Measurements from ENCODE around the gene MDGA2.

The MDGA2 gene

DNA sequence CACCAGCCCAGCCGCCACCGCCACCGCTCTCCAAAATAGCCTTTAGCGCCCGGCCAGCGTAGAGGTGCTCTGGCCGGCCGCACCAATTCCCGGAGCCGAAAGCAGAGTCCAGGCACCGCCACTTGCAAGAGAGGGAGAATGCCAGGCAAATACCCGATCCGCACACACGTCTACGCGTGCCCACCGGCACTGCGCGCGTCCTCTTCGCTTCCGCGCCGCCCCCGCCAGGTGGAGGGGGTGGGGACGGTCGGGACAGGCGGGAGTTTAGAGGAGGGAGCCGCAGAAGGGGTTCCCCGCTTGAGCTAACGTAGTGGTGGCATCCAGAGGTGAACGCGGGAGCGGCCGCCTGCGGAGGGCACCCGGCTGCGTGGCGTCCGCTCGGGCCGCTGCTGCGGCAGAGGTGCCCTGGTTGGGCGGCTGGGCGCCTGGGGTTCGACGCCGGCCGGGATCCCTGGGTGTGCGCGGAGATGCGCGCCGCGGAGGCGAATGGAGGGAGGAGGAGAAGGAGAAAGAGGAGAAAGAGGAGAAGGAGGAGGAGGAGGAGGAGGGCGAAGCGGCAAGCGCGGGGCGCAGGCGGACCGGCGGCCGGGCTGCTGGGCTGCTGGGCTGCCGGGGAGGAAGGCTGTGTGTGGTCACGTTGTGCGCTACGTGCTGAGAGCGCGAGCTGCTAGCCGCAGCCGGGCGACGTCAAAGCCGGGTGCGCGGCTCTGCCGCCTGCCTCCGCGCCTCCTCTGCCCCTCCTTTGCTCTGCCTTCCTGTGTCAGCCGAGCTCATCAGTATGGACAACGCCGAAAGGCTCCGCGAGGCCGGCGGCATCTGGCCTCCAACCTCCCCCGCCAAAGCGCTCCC is at the start of gene MDGA2:
Gene MDGA2, minus strand, starts transcription at position 140 of the 849 bp plus-strand sequence.
- H3K4me2 ChIP-seq = peak within 1 kb of the TSS; percentile 85
- H3K9ac ChIP-seq = peak within 1 kb of the TSS; percentile 76
- peaks cover 46% of the 10 kb centered on the region for H3K4me1 ChIP-seq
- H3K9me3 ChIP-seq = no peaks in the 10 kb centered on the region
- no peak for TF ChIP-seq Cebpa-rat (IDR thresholded peaks at IDR 0.05)
- no peaks in the 10 kb centered on the region for H3K36me3 ChIP-seq
- no peaks in the 10 kb centered on the region for H3K27me3 ChIP-seq
- H3K4me3 ChIP-seq = peak within 1 kb of the TSS; percentile 79
- peak within 1 kb of the TSS; percentile 63 for H3K27ac ChIP-seq
- peaks cover 21% of the 10 kb centered on the region; the same call in 1 of the 2 replicates for H4K20me1 ChIP-seq

DNA sequence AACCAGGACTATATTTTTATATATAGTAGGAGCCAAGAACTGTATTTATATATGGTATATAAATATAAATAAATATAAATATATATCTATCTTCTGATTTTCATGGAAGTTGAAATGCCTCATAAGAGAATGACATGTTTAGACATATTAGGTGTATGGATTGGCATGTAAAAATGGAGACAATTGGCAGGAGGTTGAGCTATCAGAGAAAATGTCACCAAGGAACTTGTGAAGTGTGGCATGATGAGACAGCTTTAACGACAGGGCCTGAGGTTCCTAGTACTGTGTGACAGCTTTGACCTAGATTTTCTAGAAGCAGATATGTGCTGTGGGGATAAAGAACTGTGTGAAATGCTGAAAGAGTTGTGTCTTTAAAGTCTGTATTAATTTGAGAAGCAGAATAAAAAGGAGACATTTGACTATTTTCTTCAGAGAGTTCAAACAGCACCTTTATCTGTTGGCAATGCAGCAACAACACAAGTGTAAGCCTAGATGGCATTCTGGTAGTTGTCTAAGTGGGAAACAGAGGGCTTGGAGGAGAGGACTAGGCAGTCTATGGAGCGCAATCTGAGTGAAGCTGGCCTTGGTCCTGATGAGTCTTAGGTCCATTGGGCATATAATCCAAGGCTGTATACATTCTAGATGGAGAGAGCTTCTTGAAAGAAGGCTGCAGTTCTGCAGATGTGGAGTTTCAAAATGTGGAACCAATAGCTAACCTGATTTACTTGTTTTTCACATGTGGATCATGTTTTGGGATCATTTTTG is 47.7 kb upstream of the MDGA2 start:
- Histone ChIP-seq H3K4me3 (no peak overlapping the region), H3K4me1 (no peaks in the 10 kb centered on the region), H3K36me3 (no peaks in the 10 kb centered on the region), H3K9ac (no peak overlapping the region), H4K20me1 (no peaks in the 10 kb centered on the region), H3K27me3 (no peaks in the 10 kb centered on the region), H3K27ac (no peak overlapping the region), H3K4me2 (no peak overlapping the region), H3K9me3 (no peaks in the 10 kb centered on the region)
- TF ChIP-seq Cebpa-rat (IDR thresholded peaks at IDR 0.05) = no peak

DNA sequence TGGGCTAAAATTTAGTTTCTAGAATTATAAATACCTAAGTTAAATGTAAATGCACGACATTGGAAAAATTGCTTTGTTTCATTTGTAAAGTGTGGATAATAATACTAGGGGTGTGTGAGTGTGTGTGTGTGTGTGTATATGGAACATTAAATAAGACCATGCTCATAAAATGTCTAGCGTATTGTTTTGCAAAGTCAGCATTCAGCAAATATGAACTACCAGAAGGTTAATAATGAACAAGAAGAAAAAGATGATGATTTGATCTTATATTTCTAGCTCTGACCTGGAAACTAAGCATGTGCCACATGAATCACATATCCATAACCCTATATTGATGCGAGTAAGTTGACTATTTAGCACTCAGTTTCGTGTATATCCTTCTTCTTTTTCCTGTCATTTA is 44.9 kb upstream of the MDGA2 start:
- no peak overlapping the region for H3K4me2 ChIP-seq

DNA sequence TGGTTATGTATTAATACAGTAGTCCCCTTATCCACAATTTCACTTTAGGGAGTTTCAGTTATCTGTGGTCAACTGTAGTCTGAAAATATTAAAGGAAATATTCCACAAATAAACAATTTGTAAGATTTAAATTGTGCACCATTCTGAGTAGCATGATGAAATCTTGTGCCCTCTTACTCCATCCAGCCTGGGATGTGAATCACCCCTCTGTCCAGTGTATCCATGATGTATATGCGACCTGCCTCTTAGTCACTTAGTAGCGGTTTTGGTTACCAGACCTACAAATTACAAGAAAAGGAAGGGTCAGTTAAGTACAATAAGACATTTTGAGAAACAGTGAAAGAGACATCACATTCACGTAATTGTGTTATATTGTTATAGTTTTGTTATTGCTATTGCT is 39.9 kb upstream of the MDGA2 start:
- Histone ChIP-seq H3K9ac (no peak overlapping the region), H3K36me3 (no peaks in the 10 kb centered on the region), H3K27ac (no peak overlapping the region), H3K9me3 (no peaks in the 10 kb centered on the region; the same call in 1 of the 2 replicates), H3K4me3 (no peak overlapping the region), H3K4me1 (no peaks in the 10 kb centered on the region), H3K27me3 (no peaks in the 10 kb centered on the region), H4K20me1 (no peaks in the 10 kb centered on the region), H3K4me2 (no peak overlapping the region)
- no peak for TF ChIP-seq Cebpa-rat (IDR thresholded peaks at IDR 0.05)

More for the DNA sequence above, 44.9 kb upstream of the MDGA2 start:
- no peaks in the 10 kb centered on the region for H3K4me1 ChIP-seq
- H3K27me3 ChIP-seq = no peaks in the 10 kb centered on the region
- H3K36me3 ChIP-seq = no peaks in the 10 kb centered on the region
- no peak overlapping the region for H3K9ac ChIP-seq
- no peak overlapping the region for H3K4me3 ChIP-seq
- no peaks in the 10 kb centered on the region; the same call in 1 of the 2 replicates for H3K9me3 ChIP-seq
- no peaks in the 10 kb centered on the region for H4K20me1 ChIP-seq
- no peak overlapping the region for H3K27ac ChIP-seq
- no peak for TF ChIP-seq Cebpa-rat (IDR thresholded peaks at IDR 0.05)

DNA sequence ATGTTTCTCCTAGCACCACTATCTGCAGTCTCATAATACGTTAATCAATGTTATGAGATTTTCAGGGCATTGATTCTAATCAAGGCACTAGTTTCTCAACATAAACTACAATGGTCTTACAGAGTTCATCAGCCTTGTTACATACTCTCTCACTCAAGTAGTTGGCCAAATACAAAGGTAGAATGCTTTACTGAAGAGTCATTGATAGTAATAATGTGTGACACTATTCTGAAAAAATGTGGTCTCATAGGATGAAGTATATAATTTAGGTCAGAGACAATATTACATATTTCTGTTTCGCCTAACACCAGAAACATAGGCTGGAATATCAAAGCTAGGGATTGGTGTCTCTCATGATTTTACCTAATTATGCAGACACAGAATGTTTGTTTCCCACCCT is 35.2 kb upstream of the MDGA2 start:
- no peaks in the 10 kb centered on the region for H3K9me3 ChIP-seq
- H3K4me1 ChIP-seq = no peaks in the 10 kb centered on the region
- H3K27me3 ChIP-seq = no peaks in the 10 kb centered on the region
- no peak for TF ChIP-seq Cebpa-rat (IDR thresholded peaks at IDR 0.05)
- H3K4me3 ChIP-seq = no peak overlapping the region
- H3K4me2 ChIP-seq = no peak overlapping the region
- H3K27ac ChIP-seq = no peak overlapping the region
- H3K9ac ChIP-seq = no peak overlapping the region
- H3K36me3 ChIP-seq = no peaks in the 10 kb centered on the region
- no peaks in the 10 kb centered on the region for H4K20me1 ChIP-seq

DNA sequence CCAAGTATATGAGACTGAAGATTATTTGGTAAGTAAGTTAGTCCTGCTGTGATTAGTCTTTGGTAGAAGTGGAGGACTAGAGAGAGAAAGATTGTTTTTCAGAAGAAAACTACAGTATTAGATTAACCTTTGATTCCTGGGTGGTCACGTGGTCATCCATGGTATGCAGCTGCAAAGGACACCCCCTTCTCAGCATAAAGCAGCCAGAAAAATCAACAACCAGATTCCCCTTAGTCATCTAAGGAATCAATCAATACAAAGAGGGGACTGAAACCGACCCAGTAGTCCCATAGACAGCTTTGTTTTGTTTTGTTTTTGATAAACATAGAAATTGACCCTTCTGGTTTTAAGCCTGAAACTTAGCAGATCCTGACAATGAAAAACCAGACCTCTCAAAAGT is 30.3 kb upstream of the MDGA2 start:
- H3K27ac ChIP-seq = no peak overlapping the region
- no peaks in the 10 kb centered on the region for H3K4me1 ChIP-seq
- no peak overlapping the region for H3K9ac ChIP-seq
- no peak overlapping the region for H3K4me2 ChIP-seq
- no peaks in the 10 kb centered on the region for H3K27me3 ChIP-seq
- H3K36me3 ChIP-seq = no peaks in the 10 kb centered on the region
- no peak for TF ChIP-seq Cebpa-rat (IDR thresholded peaks at IDR 0.05)
- H3K9me3 ChIP-seq = no peaks in the 10 kb centered on the region
- H4K20me1 ChIP-seq = no peaks in the 10 kb centered on the region
- H3K4me3 ChIP-seq = no peak overlapping the region

DNA sequence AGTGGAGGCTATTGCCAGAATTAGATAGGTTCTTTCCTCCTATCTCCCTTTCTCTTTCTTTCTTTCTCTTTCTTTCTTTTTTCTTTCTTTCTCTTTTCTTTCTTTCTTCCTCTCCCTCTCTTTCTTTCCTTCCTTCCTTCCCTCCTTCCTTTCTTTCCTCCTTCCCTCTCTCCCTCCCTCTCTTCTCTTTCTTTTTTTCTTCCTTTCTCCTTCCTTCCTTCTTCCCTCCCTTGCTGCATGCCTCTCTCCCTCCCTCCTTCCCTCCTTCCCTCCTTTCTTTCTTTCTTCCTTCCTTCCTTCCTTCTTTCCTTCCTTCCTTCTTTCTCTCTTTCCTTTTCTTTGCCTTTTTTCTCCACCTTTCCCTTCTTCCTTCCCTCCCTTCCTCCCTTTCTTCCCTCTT is 16.4 kb upstream of the MDGA2 start:
- Histone ChIP-seq H3K4me1 (no peaks in the 10 kb centered on the region), H4K20me1 (no peaks in the 10 kb centered on the region), H3K36me3 (no peaks in the 10 kb centered on the region), H3K9ac (no peak overlapping the region), H3K27me3 (no peaks in the 10 kb centered on the region), H3K4me2 (no peak overlapping the region), H3K9me3 (no peaks in the 10 kb centered on the region), H3K4me3 (no peak overlapping the region), H3K27ac (no peak overlapping the region)
- TF ChIP-seq Cebpa-rat (IDR thresholded peaks at IDR 0.05) = no peak

DNA sequence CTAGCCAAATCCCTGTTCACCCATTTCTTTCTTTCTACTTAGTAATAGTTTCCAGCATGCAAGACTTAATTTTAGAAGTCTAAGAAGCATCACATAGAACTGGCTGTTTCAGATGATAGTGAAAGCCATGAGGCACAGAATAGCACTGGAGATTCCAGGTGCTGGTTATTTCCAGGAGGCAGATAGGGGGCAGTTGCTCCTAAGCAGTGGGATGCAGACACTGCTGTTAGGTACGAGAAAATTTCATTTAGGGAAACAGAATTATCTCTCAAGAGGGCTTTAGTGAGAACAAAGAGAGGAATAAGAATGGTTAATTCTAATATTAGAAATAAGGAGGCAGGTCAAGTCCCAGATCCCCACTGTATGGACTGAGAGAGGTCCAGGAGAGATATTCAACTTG is 3.6 kb upstream of the MDGA2 start:
- no peak overlapping the region for H3K4me3 ChIP-seq
- H3K27me3 ChIP-seq = no peaks in the 10 kb centered on the region
- TF ChIP-seq Cebpa-rat (IDR thresholded peaks at IDR 0.05) = no peak
- no peaks in the 10 kb centered on the region for H4K20me1 ChIP-seq
- H3K4me1 ChIP-seq = peaks cover 19% of the 10 kb centered on the region
- H3K9ac ChIP-seq = no peak overlapping the region
- H3K4me2 ChIP-seq = no peak overlapping the region
- H3K9me3 ChIP-seq = no peaks in the 10 kb centered on the region
- no peak overlapping the region for H3K27ac ChIP-seq
- H3K36me3 ChIP-seq = no peaks in the 10 kb centered on the region

DNA sequence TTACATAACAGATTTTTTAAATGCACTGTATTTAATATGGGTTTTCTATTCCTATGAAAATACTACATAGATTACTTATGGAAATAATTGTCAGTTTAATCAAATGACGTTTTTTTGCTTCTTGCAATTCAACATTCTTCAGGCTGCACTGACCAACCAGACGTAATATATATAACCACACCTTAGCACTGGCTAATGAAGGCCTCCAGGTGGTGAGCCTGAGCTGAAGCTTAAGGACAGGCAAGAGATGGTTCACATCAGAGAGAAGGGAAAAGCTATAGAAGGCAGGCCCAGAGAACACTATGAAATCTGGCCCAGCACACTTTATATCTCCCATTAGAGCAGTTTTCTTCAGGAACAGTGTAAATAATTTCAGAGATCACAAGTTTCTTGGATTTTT is 2.8 kb upstream of the MDGA2 start:
- Histone ChIP-seq H3K4me3 (no peak overlapping the region), H3K9ac (no peak overlapping the region)
- no peak for TF ChIP-seq Cebpa-rat (IDR thresholded peaks at IDR 0.05)

DNA sequence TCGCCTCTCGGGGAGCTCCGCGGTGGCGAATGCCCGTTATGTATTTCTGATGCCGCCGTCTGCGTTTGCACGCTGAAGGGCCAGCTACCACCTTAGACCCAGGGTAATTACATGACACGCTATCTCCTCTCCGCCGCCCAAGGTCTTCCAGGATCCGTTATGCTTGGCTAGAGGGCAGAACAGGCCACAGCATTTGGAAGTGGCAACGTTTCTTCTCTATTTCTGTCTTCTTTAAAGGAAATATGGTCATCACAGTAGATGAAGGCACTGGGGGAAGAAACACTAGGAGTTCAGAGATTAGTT is 861 bp upstream of the MDGA2 start:
- Histone ChIP-seq H3K4me1 (peaks cover 44% of the 10 kb centered on the region), H3K9me3 (no peaks in the 10 kb centered on the region), H3K9ac (peak overlapping the region; percentile 76), H4K20me1 (peaks cover 21% of the 10 kb centered on the region; the same call in 1 of the 2 replicates), H3K4me3 (peak overlapping the region; percentile 79), H3K4me2 (peak overlapping the region; percentile 85), H3K27ac (peak overlapping the region; percentile 42), H3K36me3 (no peaks in the 10 kb centered on the region), H3K27me3 (no peaks in the 10 kb centered on the region)
- TF ChIP-seq Cebpa-rat (IDR thresholded peaks at IDR 0.05) = no peak

More for the DNA sequence above, 2.8 kb upstream of the MDGA2 start:
- Histone ChIP-seq H4K20me1 (peaks cover 6% of the 10 kb centered on the region; the same call in 1 of the 2 replicates), H3K4me2 (peak overlapping the region; percentile 85; the same call in 1 of the 2 replicates), H3K9me3 (no peaks in the 10 kb centered on the region), H3K27ac (no peak overlapping the region), H3K36me3 (no peaks in the 10 kb centered on the region), H3K27me3 (no peaks in the 10 kb centered on the region), H3K4me1 (peaks cover 26% of the 10 kb centered on the region)
